ENCODE data around the gene SOX8.

The SOX8 gene

GRCh38 chr16:1021553-1022160 lies 40.1 kb downstream of the SOX8 start:
- no peak for DNase-seq

GRCh38 chr16:1022466-1022865 lies 40.9 kb downstream of the SOX8 start:
- DNase-seq = no peak

GRCh38 chr16:1024138-1024537 lies 42.6 kb downstream of the SOX8 start:
- DNase-seq = no peak

GRCh38 chr16:1025183-1025809 lies 43.7 kb downstream of the SOX8 start:
- peak in 29 of 58 donors; percentile 11 to 76 (median 43) for DNase-seq

- peak in 55 of 58 donors; percentile 18 to 83 (median 63) for DNase-seq
These were observed 44.6 kb downstream of the SOX8 start for GRCh38 chr16:1026057-1026783.

GRCh38 chr16:1026784-1027500 lies 45.4 kb downstream of the SOX8 start:
- peak in 33 of 58 donors; percentile 14 to 78 (median 54) for DNase-seq

GRCh38 chr16:1027501-1027815 lies 45.9 kb downstream of the SOX8 start:
- peak in 29 of 58 donors; percentile 22 to 81 (median 61) for DNase-seq

- peak in 2 of 58 donors; percentile 24 to 27 for DNase-seq
These were observed 46.5 kb downstream of the SOX8 start for GRCh38 chr16:1028056-1028455.

GRCh38 chr16:1028524-1029258 lies 47.1 kb downstream of the SOX8 start:
- no peak for DNase-seq

- no peak for DNase-seq
These were observed 47.6 kb downstream of the SOX8 start for GRCh38 chr16:1029259-1029545.

GRCh38 chr16:1030473-1030901 lies 48.9 kb downstream of the SOX8 start:
- peak in 4 of 58 donors; percentile 8 to 35 (median 20) for DNase-seq

- no peak for DNase-seq
These were observed 50.1 kb downstream of the SOX8 start for GRCh38 chr16:1031666-1032065.

GRCh38 chr16:1032607-1033006 lies 51.0 kb downstream of the SOX8 start:
- DNase-seq = no peak

GRCh38 chr16:1033128-1033679 lies 51.6 kb downstream of the SOX8 start:
- no peak for DNase-seq

- DNase-seq = peak in 43 of 58 donors; percentile 18 to 90 (median 63)
These were observed 52.9 kb downstream of the SOX8 start for GRCh38 chr16:1034230-1035065.

- DNase-seq = peak in 38 of 58 donors; percentile 24 to 90 (median 64)
These were observed 53.5 kb downstream of the SOX8 start for GRCh38 chr16:1035066-1035415.

GRCh38 chr16:1036166-1036565 lies 54.6 kb downstream of the SOX8 start:
- DNase-seq = no peak
